Keratinocyte (primary cell): Measurements from ENCODE around the gene ENDOU. TPM values are rescaled to one million over a fixed set of nuclear protein-coding genes. Genes with fewer than 3 reads are reported as not detected.
A peak's percentile ranks its signal among the peaks of the same experiment; 100 is the strongest.

Source experiments
- DNase-seq: peaks from one replicate; pipeline ENCODE4 v3.0.0-alpha.2; 2011; ENCODE audit warnings: low read depth, missing footprints, low spot score
- FAIRE-seq: peaks from 2 replicates; lab custom pipeline; 2011; peaks lifted over from hg19 to GRCh38; lab: Jason Lieb, UNC
- H2AFZ ChIP-seq: 2 replicates; pipeline ENCODE4 v1.6.0; 2012; ENCODE audit warnings: low read length, control low read depth, inconsistent platforms; ENCODE audit not compliant: control insufficient read depth
- H3K27ac ChIP-seq: 2 replicates; pipeline ENCODE4 v1.5.1; 2011; ENCODE audit warnings: low read length; ENCODE audit not compliant: control insufficient read depth, insufficient read depth
- H3K27me3 ChIP-seq: 3 replicates; pipeline ENCODE4 v1.6.0; 2011; ENCODE audit warnings: low read length; ENCODE audit not compliant: control insufficient read depth, insufficient read depth; ENCODE audit errors: extremely low read depth
- H3K36me3 ChIP-seq, 2 experiments: 2 replicates in 1 of 2; 3 replicates in 1 of 2; pipeline ENCODE4 v1.5.1; 2011; ENCODE audit warnings: low read length in 2 of 2, mild to moderate bottlenecking in 1 of 2; ENCODE audit not compliant: control insufficient read depth in 2 of 2, insufficient read depth in 2 of 2; ENCODE audit errors: extremely low read depth in 1 of 2
- H3K4me1 ChIP-seq: 3 replicates; pipeline ENCODE4 v1.5.1; 2011; ENCODE audit warnings: low read length; ENCODE audit not compliant: control insufficient read depth, insufficient read depth; ENCODE audit errors: extremely low read depth
- H3K4me2 ChIP-seq: 3 replicates; pipeline ENCODE4 v1.6.0; 2011; ENCODE audit warnings: low read depth, low read length; ENCODE audit not compliant: control insufficient read depth, insufficient read depth; ENCODE audit errors: extremely low read depth
- H3K4me3 ChIP-seq, 3 experiments: fragments of 200-600 bp in 1 of 3; sonication (generic) in 1 of 3; 2 replicates in 2 of 3; 3 replicates in 1 of 3; pipeline ENCODE4 v1.5.1; 2011 to 2016; ENCODE audit warnings: low read length in 3 of 3, mild to moderate bottlenecking in 3 of 3, control low read depth in 2 of 3, inconsistent platforms in 1 of 3, low read depth in 1 of 3, mixed read lengths in 1 of 3, mixed run types in 1 of 3, moderate library complexity in 1 of 3; ENCODE audit not compliant: control insufficient read depth in 2 of 3, insufficient read depth in 2 of 3; ENCODE audit errors: extremely low read depth in 1 of 3
- H3K79me2 ChIP-seq: 2 replicates; pipeline ENCODE4 v1.6.0; 2012; ENCODE audit warnings: low read length; ENCODE audit not compliant: control insufficient read depth, insufficient read depth
- H3K9ac ChIP-seq: 3 replicates; pipeline ENCODE4 v1.6.0; 2011; ENCODE audit warnings: low read length; ENCODE audit not compliant: control insufficient read depth, insufficient read depth; ENCODE audit errors: extremely low read depth
- H3K9me1 ChIP-seq: 3 replicates; pipeline ENCODE4 v1.6.0; 2011; ENCODE audit warnings: low read length; ENCODE audit not compliant: control insufficient read depth, insufficient read depth; ENCODE audit errors: extremely low read depth
- H3K9me3 ChIP-seq: 2 replicates; pipeline ENCODE4 v1.5.1; 2012; ENCODE audit warnings: low read depth, low read length; ENCODE audit not compliant: control insufficient read depth
- H4K20me1 ChIP-seq: 3 replicates; pipeline ENCODE4 v1.6.0; 2011; ENCODE audit warnings: low read length; ENCODE audit not compliant: control insufficient read depth, insufficient read depth; ENCODE audit errors: extremely low read depth
- EZH2 ChIP-seq: IDR thresholded peaks from one replicate; pipeline ENCODE4 v1.6.1; 2012; ENCODE audit warnings: inconsistent platforms, mild to moderate bottlenecking, low read length, moderate library complexity
- dilution Hi-C: fragments of 300-500 bp; cut with MboI; formaldehyde crosslinking; loops from one replicate; pipeline ENCODE4 v1.7.0; 2020; ENCODE audit warnings: low sequenced_read_pairs; ENCODE audit not compliant: extremely low pct_ligation_motif_present
- polyA plus RNA-seq, 5 experiments: library from polyadenylated mRNA; depleted of rRNA in 3 of 5; stranded (reverse) in 3 of 5; stranded (forward) in 1 of 5; unstranded in 1 of 5; fragments of >200 nt; gene quantifications; 1 replicate in 1 of 5; 2 replicates in 3 of 5; 3 replicates in 1 of 5; pipeline versions ENCODE4 v1.2.1 to v1.2.3, GENCODE V29; 2011 to 2012; ENCODE audit warnings: missing spikeins in 2 of 5, low read depth in 1 of 5, low replicate concordance in 1 of 5
- TF ChIP-seq, protein P1 (sequence below), 3 experiments: IDR thresholded peaks in 1 of 3; conservative IDR thresholded peaks in 1 of 3; optimal IDR thresholded peaks in 1 of 3; 2 replicates in 2 of 3; 3 replicates in 1 of 3; pipeline versions ENCODE3 to v1.5.1; 2011; ENCODE audit warnings: low read length in 3 of 3, mild to moderate bottlenecking in 3 of 3, moderate library complexity in 2 of 3, control low read depth in 1 of 3, inconsistent platforms in 1 of 3; ENCODE audit not compliant: insufficient read depth in 2 of 3; ENCODE audit errors: extremely low read depth in 1 of 3

Gene ENDOU
- polyA plus RNA-seq, 1 donor (not counting 4 experiments of a cell fraction or from before 2014, with no cell fraction given) = 0.33 TPM

DNA sequence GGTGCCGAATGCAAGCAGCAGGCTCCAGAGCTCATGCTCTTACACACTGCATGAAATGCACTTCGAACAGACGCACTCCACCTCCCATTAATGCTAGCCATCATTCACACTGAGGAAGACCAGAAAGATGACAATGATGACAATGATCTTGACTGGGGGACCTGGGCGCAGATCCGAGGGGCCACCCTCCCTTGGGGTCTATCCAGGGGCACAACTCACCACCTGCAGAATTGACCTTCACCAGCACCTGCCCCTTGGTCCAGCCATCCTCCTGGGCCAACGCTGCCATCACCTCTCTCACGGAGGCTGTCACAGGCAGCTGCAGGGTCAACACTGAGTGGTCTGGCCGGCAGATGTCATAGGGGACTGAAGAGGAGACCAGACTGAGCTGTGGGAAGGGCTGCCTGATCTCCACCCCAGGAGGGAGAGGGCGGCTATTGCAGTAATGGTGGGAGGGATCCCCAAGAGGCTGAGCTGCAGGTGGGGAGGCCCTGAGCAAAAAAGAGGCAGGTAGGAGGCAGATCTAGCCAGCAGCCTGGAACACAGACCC is 18.1 kb upstream of the ENDOU start:
- no peaks in the 10 kb centered on the region for H3K9me3 ChIP-seq
- H3K9me1 ChIP-seq = no peaks in the 10 kb centered on the region
- FAIRE-seq (no peak), DNase-seq (no peak)
- no peak overlapping the region for H3K4me3 ChIP-seq
- peaks cover 17% of the 10 kb centered on the region for H3K4me1 ChIP-seq
- no peaks in the 10 kb centered on the region for H4K20me1 ChIP-seq
- no peak overlapping the region for H2AFZ ChIP-seq
- dilution Hi-C loops = no loop called here
- no peak overlapping the region for H3K4me2 ChIP-seq
- TF ChIP-seq, protein P1, sequence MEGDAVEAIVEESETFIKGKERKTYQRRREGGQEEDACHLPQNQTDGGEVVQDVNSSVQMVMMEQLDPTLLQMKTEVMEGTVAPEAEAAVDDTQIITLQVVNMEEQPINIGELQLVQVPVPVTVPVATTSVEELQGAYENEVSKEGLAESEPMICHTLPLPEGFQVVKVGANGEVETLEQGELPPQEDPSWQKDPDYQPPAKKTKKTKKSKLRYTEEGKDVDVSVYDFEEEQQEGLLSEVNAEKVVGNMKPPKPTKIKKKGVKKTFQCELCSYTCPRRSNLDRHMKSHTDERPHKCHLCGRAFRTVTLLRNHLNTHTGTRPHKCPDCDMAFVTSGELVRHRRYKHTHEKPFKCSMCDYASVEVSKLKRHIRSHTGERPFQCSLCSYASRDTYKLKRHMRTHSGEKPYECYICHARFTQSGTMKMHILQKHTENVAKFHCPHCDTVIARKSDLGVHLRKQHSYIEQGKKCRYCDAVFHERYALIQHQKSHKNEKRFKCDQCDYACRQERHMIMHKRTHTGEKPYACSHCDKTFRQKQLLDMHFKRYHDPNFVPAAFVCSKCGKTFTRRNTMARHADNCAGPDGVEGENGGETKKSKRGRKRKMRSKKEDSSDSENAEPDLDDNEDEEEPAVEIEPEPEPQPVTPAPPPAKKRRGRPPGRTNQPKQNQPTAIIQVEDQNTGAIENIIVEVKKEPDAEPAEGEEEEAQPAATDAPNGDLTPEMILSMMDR (optimal IDR thresholded peaks at IDR 0.05 in 1 of 3, IDR thresholded peaks at IDR 0.05 in 1 of 3, conservative IDR thresholded peaks at IDR 0.05 in 1 of 3; ENCODE audit: extremely low read depth in 1 of 3, insufficient read depth in 2 of 3, low read length in 3 of 3) = no peak
- TF ChIP-seq EZH2 = no peak
- no peaks in the 10 kb centered on the region for H3K27me3 ChIP-seq
- H3K9ac ChIP-seq = no peak overlapping the region
- no peak overlapping the region for H3K27ac ChIP-seq
- no peaks in the 10 kb centered on the region for H3K79me2 ChIP-seq
- peaks cover 3 to 13% of the 10 kb centered on the region in 2 experiments for H3K36me3 ChIP-seq

GRCh38 chr12:47742253-47742825 is 17.0 kb upstream of the ENDOU start:
- no peak for DNase-seq
- Histone ChIP-seq H3K36me3 (peaks cover 3 to 6% of the 10 kb centered on the region in 2 experiments), H3K4me3 (no peak overlapping the region), H3K9ac (no peak overlapping the region), H3K27me3 (no peaks in the 10 kb centered on the region), H3K79me2 (no peaks in the 10 kb centered on the region), H3K4me2 (no peak overlapping the region), H2AFZ (no peak overlapping the region), H3K9me1 (no peaks in the 10 kb centered on the region), H3K4me1 (peaks cover 13% of the 10 kb centered on the region), H4K20me1 (no peaks in the 10 kb centered on the region), H3K27ac (no peak overlapping the region), H3K9me3 (no peaks in the 10 kb centered on the region)
- TF ChIP-seq, protein P1 (optimal IDR thresholded peaks at IDR 0.05 in 1 of 3, IDR thresholded peaks at IDR 0.05 in 1 of 3, conservative IDR thresholded peaks at IDR 0.05 in 1 of 3; ENCODE audit: extremely low read depth in 1 of 3, insufficient read depth in 2 of 3, low read length in 3 of 3) = peak in 2 of 3 experiments; percentile 96 to 100
- TF ChIP-seq EZH2 = no peak
- dilution Hi-C loops = no loop called here
- FAIRE-seq = peak; percentile 92
